ENCODE data around the gene SNRPA.

Gene SNRPA

GRCh38 chr19:40750874-40751537 lies at the start of gene SNRPA:
SNRPA (plus strand) TSS chr19:40751203; CDS start chr19:40751409, 206 bp downstream.
- H3K4me3 ChIP-seq (ENCODE audit: low read depth, low read length), result peak within 1 kb of the TSS; percentile 90
- TF ChIP-seq CTCF (IDR thresholded peaks at IDR 0.05; ENCODE audit: borderline replicate concordance, insufficient read depth, low read depth, low read length), result no peak

GRCh38 chr19:40701758-40702157 lies 49.2 kb upstream of the SNRPA start:
- H3K4me3 ChIP-seq (ENCODE audit: low read depth, low read length), result no peak overlapping the region
- TF ChIP-seq CTCF (IDR thresholded peaks at IDR 0.05; ENCODE audit: borderline replicate concordance, insufficient read depth, low read depth, low read length), result no peak

GRCh38 chr19:40702337-40703012 lies 48.5 kb upstream of the SNRPA start:
- H3K4me3 ChIP-seq (ENCODE audit: low read depth, low read length), result no peak overlapping the region
- no peak for TF ChIP-seq CTCF (IDR thresholded peaks at IDR 0.05; ENCODE audit: borderline replicate concordance, insufficient read depth, low read depth, low read length)

- no peak for TF ChIP-seq CTCF (IDR thresholded peaks at IDR 0.05; ENCODE audit: borderline replicate concordance, insufficient read depth, low read depth, low read length)
Measured at GRCh38 chr19:40703029-40703755, 47.8 kb upstream of the SNRPA start.

GRCh38 chr19:40704491-40705361 lies 46.3 kb upstream of the SNRPA start:
- no peak for TF ChIP-seq CTCF (IDR thresholded peaks at IDR 0.05; ENCODE audit: borderline replicate concordance, insufficient read depth, low read depth, low read length)
- no peak overlapping the region for H3K4me3 ChIP-seq (ENCODE audit: low read depth, low read length)

More at GRCh38 chr19:40703029-40703755, 47.8 kb upstream of the SNRPA start:
- no peak overlapping the region for H3K4me3 ChIP-seq (ENCODE audit: low read depth, low read length)

GRCh38 chr19:40705362-40705651 lies 45.7 kb upstream of the SNRPA start:
- H3K4me3 ChIP-seq (ENCODE audit: low read depth, low read length), result no peak overlapping the region
- no peak for TF ChIP-seq CTCF (IDR thresholded peaks at IDR 0.05; ENCODE audit: borderline replicate concordance, insufficient read depth, low read depth, low read length)

All from GM12875 (cell line).